OCI-LY1 (cell line): ENCODE data around the gene ZNF182.
"Not testable (repeated sequence)": the region's sequence is repeated elsewhere in the genome, so short reads cannot be mapped to it uniquely, and the experiment has no call there.

Experiments
- H2AFZ ChIP-seq: fragments of 200-600 bp; sonication (generic), shearing (Covaris generic); 2 replicates; pipeline ENCODE4 v1.6.0; 2014; ENCODE audit warnings: antibody characterized with exemption, mild to moderate bottlenecking, low read length
- H3F3A ChIP-seq: fragments of 200-600 bp; sonication (generic), shearing (Covaris generic); 2 replicates; pipeline ENCODE4 v1.6.0; 2014; ENCODE audit warnings: mild to moderate bottlenecking, antibody characterized with exemption, low read length, moderate library complexity; ENCODE audit not compliant: insufficient read depth
- H3K27ac ChIP-seq: fragments of 200-600 bp; sonication (generic); 2 replicates; pipeline ENCODE4 v1.5.1; 2014; ENCODE audit warnings: low read length, mixed run types, mild to moderate bottlenecking, low read depth; ENCODE audit not compliant: poor library complexity, severe bottlenecking
- H3K27me3 ChIP-seq: fragments of 200-600 bp; sonication (generic); 2 replicates; pipeline ENCODE4 v1.6.0; 2014; ENCODE audit warnings: antibody characterized with exemption, mild to moderate bottlenecking, low read length, moderate library complexity; ENCODE audit not compliant: insufficient read depth
- H3K36me3 ChIP-seq: fragments of 200-600 bp; sonication (generic); 2 replicates; pipeline ENCODE4 v1.6.1; 2014; ENCODE audit warnings: mild to moderate bottlenecking, antibody characterized with exemption, low read length, moderate library complexity, mixed read lengths; ENCODE audit not compliant: insufficient read depth
- H3K4me1 ChIP-seq: fragments of 200-600 bp; sonication (generic); 2 replicates; pipeline ENCODE4 v1.5.1; 2014; ENCODE audit warnings: mild to moderate bottlenecking, low read length, moderate library complexity; ENCODE audit not compliant: insufficient read depth, severe bottlenecking
- H3K4me2 ChIP-seq: fragments of 200-600 bp; sonication (generic), shearing (Covaris generic); 2 replicates; pipeline ENCODE4 v1.6.1; 2014; ENCODE audit warnings: low read length
- H3K4me3 ChIP-seq: fragments of 200-600 bp; sonication (generic); 2 replicates; pipeline ENCODE4 v1.5.1; 2014; ENCODE audit warnings: low read length, low read depth, mild to moderate bottlenecking, mixed read lengths; ENCODE audit not compliant: poor library complexity, severe bottlenecking
- H3K79me2 ChIP-seq: fragments of 200-600 bp; shearing (Covaris generic); 2 replicates; pipeline ENCODE4 v1.6.1; 2016; ENCODE audit warnings: mixed run types, low read length, mixed read lengths; ENCODE audit not compliant: insufficient read depth
- H3K9ac ChIP-seq: fragments of 200-600 bp; sonication (generic), shearing (Covaris generic); 2 replicates; pipeline ENCODE4 v1.6.1; 2014; ENCODE audit warnings: mild to moderate bottlenecking, low read length, mixed read lengths
- H3K9me2 ChIP-seq: fragments of 200-600 bp; sonication (generic), shearing (Covaris generic); 2 replicates; pipeline ENCODE4 v1.6.1; 2014; ENCODE audit warnings: low read depth, mild to moderate bottlenecking, low read length, mixed read lengths
- H3K9me3 ChIP-seq: fragments of 200-600 bp; shearing (Covaris generic); 2 replicates; pipeline ENCODE4 v1.6.1; 2014; ENCODE audit warnings: low read length, mixed read lengths
- H4K20me1 ChIP-seq: fragments of 200-600 bp; sonication (generic), shearing (Covaris generic); 2 replicates; pipeline ENCODE4 v1.6.0; 2016; ENCODE audit warnings: mild to moderate bottlenecking, low read length; ENCODE audit not compliant: insufficient read depth
- CTCF ChIP-seq: fragments of 200-600 bp; sonication (generic), shearing (Covaris generic); IDR thresholded peaks from 2 replicates; pipeline ENCODE4 v1.5.1; 2017; ENCODE audit warnings: mild to moderate bottlenecking, antibody characterized with exemption, low read length, moderate library complexity, mixed read lengths
- EZH2 ChIP-seq: fragments of 200-600 bp; sonication (generic), shearing (Covaris generic); IDR thresholded peaks from 2 replicates; pipeline ENCODE4 v1.8.0; 2017; ENCODE audit warnings: borderline replicate concordance, mixed run types, mild to moderate bottlenecking, antibody characterized with exemption, low read length, moderate library complexity, mixed read lengths

The ZNF182 gene

GRCh38 chrX:48022100-48022499, 18.3 kb upstream of the ZNF182 start:
- H3K79me2 ChIP-seq, result no peaks in the 10 kb centered on the region
- peak overlapping the region; percentile 63; the same call in 1 of the 2 replicates for H3K4me2 ChIP-seq
- no peak overlapping the region for H3K27ac ChIP-seq
- no peak overlapping the region for H3K9ac ChIP-seq
- no peaks in the 10 kb centered on the region for H4K20me1 ChIP-seq
- no peak overlapping the region for H3K4me3 ChIP-seq
- H3K9me2 ChIP-seq, result no peaks in the 10 kb centered on the region
- H3K9me3 ChIP-seq, result no peaks in the 10 kb centered on the region
- no peaks in the 10 kb centered on the region for H3K36me3 ChIP-seq
- TF ChIP-seq EZH2, result no peak
- no peak for TF ChIP-seq CTCF
- no peak overlapping the region for H2AFZ ChIP-seq
- peaks cover 9% of the 10 kb centered on the region for H3K4me1 ChIP-seq
- no peaks in the 10 kb centered on the region for H3K27me3 ChIP-seq
- no peaks in the 10 kb centered on the region for H3F3A ChIP-seq

- peak overlapping the region; percentile 81 for H3K9ac ChIP-seq
- no peaks in the 10 kb centered on the region for H3K9me3 ChIP-seq
- no peaks in the 10 kb centered on the region for H3K79me2 ChIP-seq
- peak overlapping the region; percentile 51 for H2AFZ ChIP-seq
- H3K27me3 ChIP-seq, result no peaks in the 10 kb centered on the region
- peaks cover 6% of the 10 kb centered on the region for H3K4me1 ChIP-seq
- no peaks in the 10 kb centered on the region for H3K9me2 ChIP-seq
- no peaks in the 10 kb centered on the region for H3F3A ChIP-seq
- H3K4me3 ChIP-seq, result peak overlapping the region; percentile 66
- TF ChIP-seq EZH2 (no peak), CTCF (no peak)
- H3K36me3 ChIP-seq, result no peaks in the 10 kb centered on the region
- peak overlapping the region; percentile 47 for H3K27ac ChIP-seq
- H4K20me1 ChIP-seq, result no peaks in the 10 kb centered on the region
- H3K4me2 ChIP-seq, result peak overlapping the region; percentile 63
Observed at GRCh38 chrX:48021026-48021900, 17.5 kb upstream of the ZNF182 start.

GRCh38 chrX:48020472-48020871, 16.7 kb upstream of the ZNF182 start:
- H3K4me3 ChIP-seq, H3F3A ChIP-seq, H3K9ac ChIP-seq, H3K27ac ChIP-seq, H4K20me1 ChIP-seq, H3K4me1 ChIP-seq, H2AFZ ChIP-seq, H3K79me2 ChIP-seq, H3K9me2 ChIP-seq, H3K9me3 ChIP-seq, H3K4me2 ChIP-seq, H3K36me3 ChIP-seq, H3K27me3 ChIP-seq: not testable (repeated sequence)

- not testable (repeated sequence) for H3K9me2 ChIP-seq, H3K4me2 ChIP-seq, H3K9ac ChIP-seq, H3K27me3 ChIP-seq, H3K9me3 ChIP-seq, H3K4me3 ChIP-seq, H4K20me1 ChIP-seq, H3F3A ChIP-seq, H3K4me1 ChIP-seq, H3K36me3 ChIP-seq, H3K27ac ChIP-seq, H2AFZ ChIP-seq, H3K79me2 ChIP-seq
Observed at GRCh38 chrX:48019892-48020291, 16.1 kb upstream of the ZNF182 start.

- not testable (repeated sequence) for H3K27ac ChIP-seq, H3K4me2 ChIP-seq, H2AFZ ChIP-seq, H3K36me3 ChIP-seq, H3K9me2 ChIP-seq, H3K9me3 ChIP-seq, H3K27me3 ChIP-seq, H3K4me1 ChIP-seq, H4K20me1 ChIP-seq, H3K9ac ChIP-seq, H3F3A ChIP-seq, H3K4me3 ChIP-seq, H3K79me2 ChIP-seq
Observed at GRCh38 chrX:48016583-48017310, 13.0 kb upstream of the ZNF182 start.
